K562 (cell line): ENCODE data around the gene PRMT7. TPM values are rescaled to one million over a fixed set of nuclear protein-coding genes. Genes with fewer than 3 reads are reported as not detected.
A peak's percentile ranks its signal among the peaks of the same experiment; 100 is the strongest.

Experiments
- ATF4 ChIP-seq: fragments of 450-650 bp; formaldehyde crosslinking; IDR thresholded peaks from 2 replicates; pipeline ENCODE4 v1.4.0; 2022; ENCODE audit warnings: mild to moderate bottlenecking, moderate library complexity
- CREB1 ChIP-seq, 2 experiments: sonication (generic) in 1 of 2; formaldehyde crosslinking in 1 of 2; IDR thresholded peaks; 2 replicates each; pipeline versions ENCODE4 v1.6.1 to v1.8.0; 2012 to 2022; ENCODE audit warnings: inconsistent platforms in 1 of 2, mild to moderate bottlenecking in 1 of 2, missing genetic modification reagents in 1 of 2, moderate library complexity in 1 of 2
- CREB5 ChIP-seq: fragments of 250-450 bp; sonication (Bioruptor Pico); IDR thresholded peaks from 2 replicates; pipeline ENCODE4 v1.5.0; 2020; ENCODE audit warnings: mild to moderate bottlenecking
- DMBX1 ChIP-seq: fragments of 250-450 bp; sonication (Bioruptor Pico); IDR thresholded peaks from 2 replicates; pipeline ENCODE4 v1.8.0; 2022; ENCODE audit warnings: inconsistent platforms, mild to moderate bottlenecking, moderate library complexity, borderline replicate concordance
- E2F1 ChIP-seq: sonication (generic); formaldehyde crosslinking; IDR thresholded peaks from 2 replicates; pipeline ENCODE4 v1.8.1; 2023; ENCODE audit warnings: mild to moderate bottlenecking, missing genetic modification reagents, moderate library complexity
- EZH2 ChIP-seq: IDR thresholded peaks from 2 replicates; pipeline ENCODE4 v1.6.1; 2012; ENCODE audit warnings: low read depth, mild to moderate bottlenecking, inconsistent platforms, low read length, borderline replicate concordance
- FIP1L1 ChIP-seq: fragments of 200-400 bp; formaldehyde crosslinking; IDR thresholded peaks from 2 replicates; pipeline ENCODE4 v1.6.1; 2018; ENCODE audit warnings: mild to moderate bottlenecking, low read depth, low read length; ENCODE audit not compliant: poor library complexity, severe bottlenecking
- HDAC2 ChIP-seq: fragments of 450-650 bp; IDR thresholded peaks from 2 replicates; pipeline ENCODE4 v1.6.1; 2016; ENCODE audit warnings: mild to moderate bottlenecking
- HNRNPL ChIP-seq: fragments of 200-400 bp; formaldehyde crosslinking; IDR thresholded peaks from 2 replicates; pipeline ENCODE4 v1.6.1; 2017; ENCODE audit warnings: low read depth, mild to moderate bottlenecking, low read length
- KDM5B ChIP-seq: fragments of 200-600 bp; sonication (generic); IDR thresholded peaks from 2 replicates; pipeline ENCODE4 v1.6.1; 2012; ENCODE audit warnings: low read depth, mild to moderate bottlenecking, moderate library complexity, low read length, control low read depth, inconsistent platforms; ENCODE audit not compliant: insufficient replicate concordance
- MCM3 ChIP-seq: fragments of 450-650 bp; IDR thresholded peaks from 2 replicates; pipeline ENCODE4 v1.6.1; 2016
- NKRF ChIP-seq: fragments of 450-650 bp; IDR thresholded peaks from 2 replicates; pipeline ENCODE4 v1.6.1; 2016; ENCODE audit warnings: borderline replicate concordance
- TAF1 ChIP-seq: IDR thresholded peaks from 2 replicates; pipeline ENCODE4 v1.6.1; 2011; ENCODE audit warnings: mild to moderate bottlenecking, low read length, moderate library complexity; ENCODE audit not compliant: insufficient read depth, control insufficient read depth, severe bottlenecking; ENCODE audit errors: extremely low read depth
- THRB ChIP-seq: fragments of 450-650 bp; formaldehyde crosslinking; conservative IDR thresholded peaks from 2 replicates; pipeline ENCODE4 v1.4.0; 2022; ENCODE audit warnings: mild to moderate bottlenecking, missing genetic modification characterization
- U2AF1 ChIP-seq: fragments of 200-400 bp; formaldehyde crosslinking; optimal IDR thresholded peaks from 2 replicates; pipeline ENCODE3; 2017; ENCODE audit warnings: mild to moderate bottlenecking, low read depth, low read length, moderate library complexity
- USF2 ChIP-seq: sonication (generic); formaldehyde crosslinking; IDR thresholded peaks from 2 replicates; pipeline ENCODE4 v1.5.0; 2020; ENCODE audit warnings: missing genetic modification reagents
- polyA plus RNA-seq, 8 experiments: library from polyadenylated mRNA; depleted of rRNA in 4 of 8; stranded (reverse) in 5 of 8; unstranded in 3 of 8; fragments of >200 nt; fragmentation: Nextera tagmentation in 2 of 8; fragmentation: Illumina TruSeq in 1 of 8; extraction: Ambion mirVana in 2 of 8; extraction: Trizol in 1 of 8; gene quantifications; 2 replicates each; pipeline versions ENCODE4 v1.2.1 to v1.2.3, GENCODE V29; 2011 to 2014; ENCODE audit warnings: inconsistent platforms in 1 of 8, missing spikeins in 1 of 8
- total RNA-seq, 7 experiments: library from RNA; depleted of rRNA in 6 of 7; stranded (reverse); fragments of >200 nt in 6 of 7; fragmentation: Illumina TruSeq in 2 of 7; extraction: Trizol in 2 of 7; gene quantifications; 2 replicates each; pipeline versions ENCODE4 v1.2.1 to v1.2.3, GENCODE V29; 2011 to 2021; ENCODE audit warnings: low replicate concordance in 1 of 7

Gene PRMT7
- total and polyA plus RNA-seq, 9 of the 15 experiments (the other 6 are each of a cell fraction or from before 2014, with no cell fraction given): 6.4 to 88.8 (median 73.1) TPM

- peak; percentile 65; the same call in 1 of the 2 replicates for TF ChIP-seq HNRNPL
- peak; percentile 96 for TF ChIP-seq KDM5B
- no peak; the same call in 1 of the 2 replicates for TF ChIP-seq USF2
- peak; percentile 93; the same call in 1 of the 2 replicates for TF ChIP-seq NKRF
- 0 out of 2 replicates have a peak, but pooled peaks have one; percentile 29 for TF ChIP-seq CREB1 (IDR thresholded peaks at IDR 0.05)
- TF ChIP-seq CREB1 (CRISPR knock-in tag; IDR thresholded peaks at IDR 0.05): peak; percentile 73; the same call in 1 of the 2 replicates
- peak; percentile 93 for TF ChIP-seq E2F1 (CRISPR knock-in tag)
- TF ChIP-seq THRB (CRISPR knock-in tag): no peak
- peak; percentile 79 for TF ChIP-seq HDAC2
- TF ChIP-seq ATF4 (CRISPR knock-in tag): no peak
- TF ChIP-seq DMBX1 (CRISPR knock-in tag): no peak
- no peak for TF ChIP-seq CREB5
- TF ChIP-seq U2AF1: no peak
- peak; percentile 74 for TF ChIP-seq FIP1L1
- TF ChIP-seq TAF1: peak; percentile 88
- TF ChIP-seq MCM3: no peak
- no peak for TF ChIP-seq EZH2
Observed at GRCh38 chr16:68310774-68311511, at the start of gene PRMT7, which contains the start of gene SLC7A6OS (continued).
